ENCODE data around the gene NKAIN4.
A peak's percentile ranks its signal among the peaks of the same experiment; 100 is the strongest.

The NKAIN4 gene

DNA sequence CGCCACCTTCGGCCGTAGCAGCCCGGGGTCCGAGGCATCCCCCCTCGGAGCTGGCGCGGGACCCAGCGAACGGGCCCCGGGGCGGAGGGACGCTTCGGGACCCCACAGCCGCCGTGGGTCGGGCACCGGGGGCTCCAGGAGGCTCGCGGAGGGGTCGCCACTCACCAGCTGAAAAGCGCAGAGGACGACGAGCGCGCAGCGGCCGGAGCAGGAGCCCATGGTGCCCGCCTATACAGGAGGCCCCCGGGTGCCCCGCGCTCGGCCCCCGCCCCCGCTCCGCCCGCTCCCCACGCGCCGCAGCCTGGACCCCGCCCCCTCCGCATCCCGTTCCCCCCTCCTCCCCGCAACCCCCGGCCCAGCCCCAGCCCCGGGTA lies at the start of gene NKAIN4:
TSS of gene NKAIN4 (minus strand) at position 232 of the 374 bp plus-strand sequence. CDS start at position 219, 13 bp downstream.
- TF ChIP-seq, protein P1, sequence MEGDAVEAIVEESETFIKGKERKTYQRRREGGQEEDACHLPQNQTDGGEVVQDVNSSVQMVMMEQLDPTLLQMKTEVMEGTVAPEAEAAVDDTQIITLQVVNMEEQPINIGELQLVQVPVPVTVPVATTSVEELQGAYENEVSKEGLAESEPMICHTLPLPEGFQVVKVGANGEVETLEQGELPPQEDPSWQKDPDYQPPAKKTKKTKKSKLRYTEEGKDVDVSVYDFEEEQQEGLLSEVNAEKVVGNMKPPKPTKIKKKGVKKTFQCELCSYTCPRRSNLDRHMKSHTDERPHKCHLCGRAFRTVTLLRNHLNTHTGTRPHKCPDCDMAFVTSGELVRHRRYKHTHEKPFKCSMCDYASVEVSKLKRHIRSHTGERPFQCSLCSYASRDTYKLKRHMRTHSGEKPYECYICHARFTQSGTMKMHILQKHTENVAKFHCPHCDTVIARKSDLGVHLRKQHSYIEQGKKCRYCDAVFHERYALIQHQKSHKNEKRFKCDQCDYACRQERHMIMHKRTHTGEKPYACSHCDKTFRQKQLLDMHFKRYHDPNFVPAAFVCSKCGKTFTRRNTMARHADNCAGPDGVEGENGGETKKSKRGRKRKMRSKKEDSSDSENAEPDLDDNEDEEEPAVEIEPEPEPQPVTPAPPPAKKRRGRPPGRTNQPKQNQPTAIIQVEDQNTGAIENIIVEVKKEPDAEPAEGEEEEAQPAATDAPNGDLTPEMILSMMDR (IDR thresholded peaks at IDR 0.05; ENCODE audit: insufficient read depth, low read length, missing control alignments) = no peak
- H3K4me3 ChIP-seq (ENCODE audit: low read depth, low read length) = peak within 1 kb of the TSS; percentile 15; the same call in 1 of the 2 replicates
- no peak for DNase-seq (ENCODE audit: low read depth, low spot score)
- CTCF ChIA-PET = interaction anchor here (0.9 to 5.8 kb wide), 4 partner anchors 23 to 33 kb away, joined by 3 to 79 read pairs (median 7); no protein-coding TSS in a partner anchor
- POLR2A ChIA-PET = no interaction called here

DNA sequence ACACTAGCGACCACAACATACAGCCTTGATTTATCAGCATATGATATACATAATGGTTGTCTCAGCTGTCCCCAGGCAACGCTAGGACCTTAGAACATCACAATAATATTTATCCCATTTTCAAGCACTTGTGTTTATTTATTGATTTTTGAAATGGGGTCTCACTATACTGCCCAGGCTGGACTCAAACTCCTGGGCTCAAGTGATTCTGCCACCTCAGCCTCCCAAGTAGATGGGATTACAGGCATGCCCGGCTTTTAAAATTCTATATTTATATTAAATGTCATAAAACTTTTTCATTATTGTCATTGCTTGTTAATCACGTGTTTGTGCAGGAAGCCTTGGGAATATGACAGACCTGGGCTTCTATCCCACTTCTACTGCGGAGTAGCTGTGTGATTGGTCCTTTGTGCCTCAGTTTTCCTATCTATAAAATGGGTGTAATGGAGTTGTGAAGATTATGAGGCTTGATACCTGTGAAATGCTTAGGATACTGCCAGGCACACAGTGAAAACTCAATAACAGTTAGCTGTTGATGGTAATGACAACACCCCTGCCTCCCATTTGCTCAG lies 48.9 kb upstream of the NKAIN4 start:
- ChIA-PET CTCF (interaction anchor here (0.9 kb wide), 1 partner anchor 12 kb away, joined by 3 read pairs; no protein-coding TSS in a partner anchor), POLR2A (no interaction called here)

DNA sequence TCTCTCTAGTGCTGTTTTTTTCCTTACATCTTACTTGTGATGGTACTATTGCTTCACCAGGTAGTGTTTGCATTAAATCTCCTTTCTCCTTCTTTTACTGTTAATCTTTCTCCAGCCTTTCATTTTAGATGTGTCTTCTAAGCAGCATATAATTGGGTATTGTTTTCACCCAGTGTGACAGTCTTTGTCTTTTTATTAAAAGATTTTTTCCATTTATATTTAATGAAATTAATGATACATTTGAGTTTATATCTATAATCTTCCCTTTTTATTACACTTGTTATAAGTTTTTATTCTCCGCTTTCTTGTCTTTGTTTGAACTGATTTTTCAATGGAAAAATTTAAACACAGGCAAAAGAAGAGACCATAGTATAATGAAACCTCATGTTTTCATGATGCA lies 47.4 kb upstream of the NKAIN4 start:
- ChIA-PET CTCF (interaction anchor here (1.2 to 1.3 kb wide), 2 partner anchors 9 to 79 kb away, joined by 4 to 5 read pairs; no protein-coding TSS in a partner anchor), POLR2A (no interaction called here)
- DNase-seq (ENCODE audit: low read depth, low spot score) = no peak
- TF ChIP-seq, protein P1 (IDR thresholded peaks at IDR 0.05; ENCODE audit: insufficient read depth, low read length, missing control alignments) = no peak
- no peak overlapping the region for H3K4me3 ChIP-seq (ENCODE audit: low read depth, low read length)

More for the DNA sequence above, 48.9 kb upstream of the NKAIN4 start:
- H3K4me3 ChIP-seq (ENCODE audit: low read depth, low read length) = no peak overlapping the region
- TF ChIP-seq, protein P1 (IDR thresholded peaks at IDR 0.05; ENCODE audit: insufficient read depth, low read length, missing control alignments) = no peak
- no peak for DNase-seq (ENCODE audit: low read depth, low spot score)

DNA sequence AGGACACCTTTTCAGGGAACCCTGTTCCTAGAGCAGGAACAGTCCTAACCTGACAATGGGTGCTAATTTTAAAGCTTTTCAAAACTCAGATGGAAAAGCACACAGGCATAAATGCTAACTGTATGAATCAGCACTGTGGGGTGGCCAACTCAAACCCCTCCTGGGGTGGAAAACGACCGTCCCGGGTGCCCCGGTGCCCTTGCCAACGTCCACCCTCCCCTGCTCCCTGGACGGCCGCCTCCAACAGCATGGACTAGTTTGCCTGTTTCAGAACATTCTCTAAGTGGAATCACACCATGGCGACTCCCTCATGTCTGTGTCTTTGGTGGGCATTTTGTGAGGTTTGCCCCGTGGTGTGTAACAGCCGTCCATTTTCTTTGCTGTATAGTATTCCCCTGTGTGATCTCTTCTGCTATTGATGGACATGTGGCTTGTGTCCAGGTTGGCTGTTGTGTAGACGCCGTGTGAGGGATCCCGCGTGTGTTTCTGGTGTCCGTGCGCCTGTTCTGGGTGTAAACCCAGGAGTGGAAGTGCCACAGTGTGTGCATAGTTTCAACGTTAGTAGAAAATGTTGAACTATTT lies 44.6 kb upstream of the NKAIN4 start:
- H3K4me3 ChIP-seq (ENCODE audit: low read depth, low read length) = no peak overlapping the region
- DNase-seq (ENCODE audit: low read depth, low spot score) = no peak
- POLR2A ChIA-PET = no interaction called here
- CTCF ChIA-PET = interaction anchor here (1.0 to 2.3 kb wide), 3 partner anchors 11 to 75 kb away, joined by 3 to 21 read pairs (median 6); no protein-coding TSS in a partner anchor
- TF ChIP-seq, protein P1 (IDR thresholded peaks at IDR 0.05; ENCODE audit: insufficient read depth, low read length, missing control alignments) = no peak

DNA sequence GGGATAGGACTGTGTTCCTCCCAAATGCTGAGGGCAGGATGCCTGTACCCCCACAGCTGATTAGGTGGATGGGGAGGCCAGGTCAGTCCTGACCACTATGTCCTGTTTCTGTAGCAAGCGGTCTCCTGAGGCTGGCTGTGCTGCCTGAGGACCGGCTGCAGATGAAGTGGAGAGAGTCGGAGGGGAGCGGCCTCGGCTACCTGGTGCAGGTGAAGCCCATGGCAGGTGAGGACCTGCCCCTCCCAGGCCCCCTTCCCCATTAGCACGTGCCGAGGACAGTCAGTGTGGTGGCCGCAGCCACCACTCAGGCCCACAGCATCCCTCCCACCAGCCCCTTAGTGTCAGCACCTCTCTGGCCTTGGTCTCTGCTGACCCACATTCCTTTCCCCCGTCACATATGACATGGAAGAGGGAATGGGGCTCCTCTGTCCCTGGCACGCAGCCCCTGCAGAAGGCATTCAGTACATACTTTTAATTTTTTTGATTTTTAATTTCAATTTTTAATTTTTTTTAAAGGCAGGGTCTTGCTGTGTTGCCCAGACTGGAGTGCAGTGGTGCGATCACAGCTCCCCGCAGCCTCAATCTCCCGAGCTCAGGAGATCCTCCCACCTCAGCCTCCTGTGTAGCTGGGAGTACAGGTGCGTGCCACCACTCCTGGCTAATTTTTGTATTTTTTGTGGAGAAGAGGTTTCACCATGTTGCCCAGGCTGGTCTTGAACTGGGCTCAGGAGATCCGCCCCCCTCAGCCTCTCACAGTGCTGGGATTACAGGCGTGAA lies 43.7 kb upstream of the NKAIN4 start:
- H3K4me3 ChIP-seq (ENCODE audit: low read depth, low read length) = no peak overlapping the region
- TF ChIP-seq, protein P1 (IDR thresholded peaks at IDR 0.05; ENCODE audit: insufficient read depth, low read length, missing control alignments) = no peak
- CTCF ChIA-PET = interaction anchor here (1.9 to 5.3 kb wide), 2 partner anchors 11 kb away, joined by 4 to 41 read pairs; no protein-coding TSS in a partner anchor
- POLR2A ChIA-PET = no interaction called here
- DNase-seq (ENCODE audit: low read depth, low spot score) = no peak

DNA sequence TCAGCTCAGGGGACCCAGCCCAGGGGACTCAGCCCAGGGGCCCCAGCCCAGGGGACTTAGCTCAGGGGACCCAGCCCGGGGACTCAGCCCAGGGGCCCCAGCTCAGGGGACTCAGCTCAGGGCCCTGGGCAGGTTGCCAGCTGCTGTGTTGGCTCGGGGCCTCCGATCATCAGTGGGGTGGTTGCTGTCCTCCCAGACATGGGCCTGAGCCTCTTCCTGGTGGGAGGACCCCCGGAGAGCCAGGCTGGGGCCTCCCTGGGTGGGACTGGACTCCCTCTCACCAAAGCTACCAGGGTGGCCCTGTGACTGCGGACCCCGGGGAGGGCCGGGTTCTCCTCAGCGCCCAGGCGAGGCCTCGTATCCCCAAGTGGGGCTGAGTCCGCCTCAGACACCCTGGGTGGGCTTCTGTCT lies 43.1 kb upstream of the NKAIN4 start:
- TF ChIP-seq, protein P1 (IDR thresholded peaks at IDR 0.05; ENCODE audit: insufficient read depth, low read length, missing control alignments) = no peak
- DNase-seq (ENCODE audit: low read depth, low spot score) = no peak
- no peak overlapping the region for H3K4me3 ChIP-seq (ENCODE audit: low read depth, low read length)
- ChIA-PET POLR2A (no interaction called here), CTCF (interaction anchor here (1.9 to 5.3 kb wide), 2 partner anchors 10 to 12 kb away, joined by 4 to 41 read pairs; no protein-coding TSS in a partner anchor)

All from AG04449 (cell line).